Measurements from ENCODE around the gene ABCC1. TPM values are rescaled to one million over a fixed set of nuclear protein-coding genes. Genes with fewer than 3 reads are reported as not detected.

Gene ABCC1
- total RNA-seq, 2 experiments from 2014 or later = 42.9 to 44.8 TPM

DNA sequence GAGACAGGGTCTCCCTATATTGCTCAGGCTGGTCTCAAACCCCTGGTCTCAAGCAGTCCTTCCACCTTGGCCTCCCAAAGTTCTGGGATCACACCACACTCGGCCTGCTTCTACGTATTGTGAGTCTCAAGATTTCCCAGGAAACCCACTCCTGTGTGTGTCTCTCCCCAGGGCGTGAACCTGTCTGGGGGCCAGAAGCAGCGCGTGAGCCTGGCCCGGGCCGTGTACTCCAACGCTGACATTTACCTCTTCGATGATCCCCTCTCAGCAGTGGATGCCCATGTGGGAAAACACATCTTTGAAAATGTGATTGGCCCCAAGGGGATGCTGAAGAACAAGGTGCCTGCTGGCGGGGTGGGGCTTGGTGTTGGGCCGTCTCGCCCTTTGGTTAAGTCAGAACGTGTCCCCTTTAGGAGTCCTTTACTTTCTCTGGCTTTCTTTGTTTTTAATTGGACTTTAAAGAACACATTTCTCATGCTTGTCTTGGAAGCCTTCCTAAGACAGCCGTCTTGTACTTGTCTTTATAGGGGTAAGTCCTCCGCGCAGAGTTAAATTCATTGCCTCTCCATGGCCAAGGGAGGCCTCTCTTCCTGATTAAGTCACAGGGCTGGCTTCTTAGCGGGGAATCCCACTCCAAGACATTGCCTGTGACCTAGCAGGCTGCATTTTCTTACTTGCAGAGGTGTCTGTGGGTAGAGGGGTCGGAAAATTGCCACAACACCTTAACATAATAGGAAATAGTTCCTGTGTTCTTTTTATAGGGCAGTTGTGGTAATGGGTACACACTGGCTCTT is 137.4 kb downstream of the ABCC1 start:
- H3K27ac Mint-ChIP-seq = no peak overlapping the region
- no peaks in the 10 kb centered on the region for H3K27me3 Mint-ChIP-seq
- DNase-seq (no peak), ATAC-seq (ENCODE audit: poor library complexity) (no peak)
- Histone ChIP-seq H3K27me3 (ENCODE audit: control insufficient read depth in 1 of 2, insufficient read depth in 2 of 2, low read length in 2 of 2) (no peaks in the 10 kb centered on the region), H3K4me1 (ENCODE audit: insufficient read depth, low read length) (no peaks in the 10 kb centered on the region), H3K27ac (ENCODE audit: low read depth in 1 of 2, low read length in 2 of 2) (no peak overlapping the region), H3K9me3 (ENCODE audit: control insufficient read depth in 1 of 2, insufficient read depth in 1 of 2, low read length in 2 of 2) (peaks cover 0 to 7% of the 10 kb centered on the region in 2 experiments), H3K4me3 (ENCODE audit: low read length) (no peak overlapping the region), H3K36me3 (ENCODE audit: insufficient read depth, low read length) (peaks cover 89% of the 10 kb centered on the region)
- CTCF ChIA-PET = no interaction called here
- no peak for TF ChIP-seq CTCF (IDR thresholded peaks at IDR 0.05)
- no peak overlapping the region for H3K4me3 Mint-ChIP-seq
- no peaks in the 10 kb centered on the region for H3K4me1 Mint-ChIP-seq (ENCODE audit: low read depth)
- POLR2A ChIA-PET = no interaction called here
- H3K36me3 Mint-ChIP-seq (ENCODE audit: low read depth) = peaks cover 97% of the 10 kb centered on the region
- no peaks in the 10 kb centered on the region for H3K9me3 Mint-ChIP-seq
- intact Hi-C loops (cut with DNase I, micrococcal nuclease) = no loop called here

DNA sequence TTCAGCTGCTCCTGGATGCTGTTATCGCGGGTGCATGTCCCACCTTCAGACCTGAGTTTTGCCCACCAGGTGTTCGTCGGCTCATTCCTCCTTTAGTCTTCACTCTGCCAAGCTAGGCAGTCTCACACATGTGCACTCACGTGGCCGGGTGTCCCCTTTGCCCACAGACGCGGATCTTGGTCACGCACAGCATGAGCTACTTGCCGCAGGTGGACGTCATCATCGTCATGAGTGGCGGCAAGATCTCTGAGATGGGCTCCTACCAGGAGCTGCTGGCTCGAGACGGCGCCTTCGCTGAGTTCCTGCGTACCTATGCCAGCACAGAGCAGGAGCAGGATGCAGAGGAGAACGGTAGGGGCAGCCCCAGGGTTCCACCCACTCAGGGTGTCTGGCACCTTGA is 140.8 kb downstream of the ABCC1 start:
- ATAC-seq (ENCODE audit: poor library complexity) (no peak), DNase-seq (no peak)
- Histone ChIP-seq H3K9me3 (ENCODE audit: control insufficient read depth in 1 of 2, insufficient read depth in 1 of 2, low read length in 2 of 2) (no peaks in the 10 kb centered on the region), H3K27me3 (ENCODE audit: control insufficient read depth in 1 of 2, insufficient read depth in 2 of 2, low read length in 2 of 2) (no peaks in the 10 kb centered on the region), H3K27ac (ENCODE audit: low read depth in 1 of 2, low read length in 2 of 2) (no peak overlapping the region), H3K4me3 (ENCODE audit: low read length) (no peak overlapping the region), H3K36me3 (ENCODE audit: insufficient read depth, low read length) (peaks cover 76% of the 10 kb centered on the region), H3K4me1 (ENCODE audit: insufficient read depth, low read length) (no peaks in the 10 kb centered on the region)
- ChIA-PET POLR2A (no interaction called here), CTCF (no interaction called here)
- no peak for TF ChIP-seq CTCF (IDR thresholded peaks at IDR 0.05)
- Mint-ChIP-seq H3K27ac (no peak overlapping the region), H3K4me1 (ENCODE audit: low read depth) (no peaks in the 10 kb centered on the region), H3K4me3 (no peak overlapping the region), H3K36me3 (ENCODE audit: low read depth) (peaks cover 87% of the 10 kb centered on the region), H3K9me3 (no peaks in the 10 kb centered on the region), H3K27me3 (no peaks in the 10 kb centered on the region)
- intact Hi-C loops (cut with DNase I, micrococcal nuclease) = no loop called here

DNA sequence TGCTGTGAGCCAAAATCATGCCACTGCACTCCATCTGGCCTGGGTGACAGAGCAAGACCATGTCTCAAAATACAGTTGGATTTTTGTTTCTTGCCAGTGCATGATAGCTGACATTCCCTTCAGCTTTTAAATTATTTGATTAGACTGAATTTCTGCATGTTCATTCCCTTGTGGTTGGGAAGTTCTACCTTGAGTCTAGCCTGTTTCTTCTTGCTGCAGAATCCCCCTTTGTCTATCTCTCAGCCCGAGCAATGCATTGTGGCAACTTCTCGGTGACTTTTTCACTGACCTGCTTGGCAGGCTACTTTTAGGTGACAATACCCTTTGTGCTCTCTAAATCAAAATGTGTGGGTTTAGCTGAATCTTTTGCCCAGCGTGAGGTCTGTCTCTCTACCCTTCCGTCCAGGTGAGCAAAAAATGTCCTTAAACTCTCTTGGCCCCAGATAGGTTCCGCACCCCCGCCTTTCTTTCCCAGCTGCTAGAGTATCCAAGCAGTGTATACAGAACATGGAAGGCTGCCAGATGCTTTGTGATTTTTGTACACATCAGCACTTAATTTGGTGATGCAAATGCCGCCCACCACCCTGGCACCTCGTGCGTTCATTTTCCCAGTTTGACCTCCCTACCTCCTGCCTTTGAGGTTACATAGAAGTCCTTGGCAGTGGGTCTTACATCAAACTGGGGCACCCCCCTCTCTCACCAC is 143.7 kb downstream of the ABCC1 start:
- ChIA-PET CTCF (no interaction called here), POLR2A (interaction anchor here (0.6 kb wide), 1 partner anchor 458 kb away, joined by 3 read pairs; no protein-coding TSS in a partner anchor)
- ATAC-seq (ENCODE audit: poor library complexity) (no peak), DNase-seq (no peak)
- Histone ChIP-seq H3K4me3 (ENCODE audit: low read length) (no peak overlapping the region), H3K27ac (ENCODE audit: low read depth in 1 of 2, low read length in 2 of 2) (no peak overlapping the region), H3K27me3 (ENCODE audit: control insufficient read depth in 1 of 2, insufficient read depth in 2 of 2, low read length in 2 of 2) (no peaks in the 10 kb centered on the region), H3K36me3 (ENCODE audit: insufficient read depth, low read length) (peaks cover 64% of the 10 kb centered on the region), H3K4me1 (ENCODE audit: insufficient read depth, low read length) (no peaks in the 10 kb centered on the region), H3K9me3 (ENCODE audit: control insufficient read depth in 1 of 2, insufficient read depth in 1 of 2, low read length in 2 of 2) (no peaks in the 10 kb centered on the region)
- no peak overlapping the region for H3K27ac Mint-ChIP-seq
- H3K4me1 Mint-ChIP-seq (ENCODE audit: low read depth) = no peaks in the 10 kb centered on the region
- H3K9me3 Mint-ChIP-seq = no peaks in the 10 kb centered on the region
- H3K27me3 Mint-ChIP-seq = no peaks in the 10 kb centered on the region
- peaks cover 79% of the 10 kb centered on the region for H3K36me3 Mint-ChIP-seq (ENCODE audit: low read depth)
- TF ChIP-seq CTCF (IDR thresholded peaks at IDR 0.05) = no peak
- H3K4me3 Mint-ChIP-seq = no peak overlapping the region
- intact Hi-C loops (cut with DNase I, micrococcal nuclease) = no loop called here

All from CD4-positive, alpha-beta T cell (primary cell).